PC-9 (cell line): ENCODE measurements around the gene ZSCAN1.

ENCODE experiments used
- CTCF ChIP-seq: fragments of 200-600 bp; sonication (generic); conservative IDR thresholded peaks from 2 replicates; pipeline ENCODE4 v1.6.1; 2017; ENCODE audit warnings: mixed run types, antibody characterized with exemption, mild to moderate bottlenecking, moderate library complexity
- EZH2 ChIP-seq: fragments of 200-600 bp; sonication (generic); IDR thresholded peaks from 2 replicates; pipeline ENCODE4 v1.8.0; 2017; ENCODE audit warnings: antibody characterized with exemption, low read depth

- TF ChIP-seq EZH2 (no peak), CTCF (no peak)
Observed at GRCh38 chr19:58084596-58085347, 50.9 kb downstream of the ZSCAN1 start.
